Skin of body (tissue), 2 donors: ENCODE data around the gene ATP1A3. TPM values are rescaled to one million over a fixed set of nuclear protein-coding genes. Genes with fewer than 3 reads are reported as not detected.

Experiments
- DNase-seq: peaks from one replicate; lab custom pipeline; 2025; lab: John Stamatoyannopoulos, UW
- total RNA-seq: library from RNA; depleted of rRNA; stranded (reverse); fragments of >200 nt; gene quantifications from one replicate; pipeline ENCODE4 v1.2.3, GENCODE V29; 2014

The ATP1A3 gene
- total RNA-seq, 1 donor from 2014 or later, result not detected

GRCh38 chr19:41917676-41918075 is 76.4 kb downstream of the ATP1A3 start:
- DNase-seq, result no peak

Other genes starting within 250 kb of the ATP1A3 start
- gene CEACAM6, start 238.7 kb downstream of the ATP1A3 start, total RNA-seq, result 5.0 TPM
- gene CEACAM3, start 197.6 kb downstream of the ATP1A3 start, total RNA-seq, result 1.5 TPM
- gene LYPD4, start 149.5 kb downstream of the ATP1A3 start, total RNA-seq, result not detected
- gene DMRTC2, start 149.2 kb downstream of the ATP1A3 start, total RNA-seq, result not detected
- 470 TPM for gene RPS19, start 134.0 kb downstream of the ATP1A3 start, total RNA-seq
- 0.79 TPM for gene CD79A, start 117.0 kb downstream of the ATP1A3 start, total RNA-seq
- gene ARHGEF1, start 111.0 kb downstream of the ATP1A3 start, total RNA-seq, result 34.3 TPM
- 0.10 TPM for gene ERFL, start 65.8 kb downstream of the ATP1A3 start, total RNA-seq
- 68.0 TPM for gene RABAC1, start 34.9 kb downstream of the ATP1A3 start, total RNA-seq
- 1.8 TPM for gene GRIK5, start 76.0 kb upstream of the ATP1A3 start, total RNA-seq
- gene ZNF574, start 81.9 kb upstream of the ATP1A3 start, total RNA-seq, result 8.7 TPM
- 0.30 TPM for gene POU2F2, start 138.2 kb upstream of the ATP1A3 start, total RNA-seq
- 22.1 TPM for gene DEDD2, start 223.4 kb upstream of the ATP1A3 start, total RNA-seq
- gene ZNF526, start 226.1 kb upstream of the ATP1A3 start, total RNA-seq, result 7.1 TPM
- 12.1 TPM for gene GSK3A, start 248.4 kb upstream of the ATP1A3 start, total RNA-seq